ENCODE results near the gene SENP6.
"Not testable (repeated sequence)": the region's sequence is repeated elsewhere in the genome, so short reads cannot be mapped to it uniquely, and the experiment has no call there.

SENP6 gene

DNA sequence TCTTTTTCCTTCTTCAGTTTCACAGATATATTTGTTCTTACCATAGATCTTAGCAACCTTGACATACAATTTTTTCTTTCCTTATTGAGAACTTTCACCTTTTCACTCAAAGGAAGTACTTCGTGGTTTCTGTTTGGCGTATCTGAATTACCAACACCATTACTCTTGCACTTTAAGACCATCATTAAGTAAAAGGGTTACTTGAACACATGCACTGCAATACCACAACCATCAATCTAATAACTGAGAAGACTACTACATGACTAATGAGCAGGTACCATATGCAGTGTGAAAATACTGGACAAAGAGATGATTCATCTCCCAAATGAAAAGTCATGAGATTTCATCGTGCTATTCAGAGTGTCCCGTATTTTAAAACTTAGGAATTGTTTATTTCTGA, 21.7 kb upstream of the SENP6 start:
- H3K36me3 ChIP-seq (ENCODE audit: insufficient read depth, low read length) = no peaks in the 10 kb centered on the region
- H3K79me2 ChIP-seq (ENCODE audit: control insufficient read depth, insufficient read depth, low read length, unreplicated experiment) = no peaks in the 10 kb centered on the region
- no peak overlapping the region for H3K4me3 ChIP-seq (ENCODE audit: low read depth, low read length)
- H2AFZ ChIP-seq (ENCODE audit: low read length, unreplicated experiment) = no peak overlapping the region
- H3K27ac ChIP-seq (ENCODE audit: low read depth, low read length) = no peak overlapping the region
- no peaks in the 10 kb centered on the region for H3K27me3 ChIP-seq (ENCODE audit: insufficient read depth, low read length)
- no peaks in the 10 kb centered on the region for H3K4me1 ChIP-seq (ENCODE audit: control insufficient read depth, insufficient read depth, low read length, unreplicated experiment)

DNA sequence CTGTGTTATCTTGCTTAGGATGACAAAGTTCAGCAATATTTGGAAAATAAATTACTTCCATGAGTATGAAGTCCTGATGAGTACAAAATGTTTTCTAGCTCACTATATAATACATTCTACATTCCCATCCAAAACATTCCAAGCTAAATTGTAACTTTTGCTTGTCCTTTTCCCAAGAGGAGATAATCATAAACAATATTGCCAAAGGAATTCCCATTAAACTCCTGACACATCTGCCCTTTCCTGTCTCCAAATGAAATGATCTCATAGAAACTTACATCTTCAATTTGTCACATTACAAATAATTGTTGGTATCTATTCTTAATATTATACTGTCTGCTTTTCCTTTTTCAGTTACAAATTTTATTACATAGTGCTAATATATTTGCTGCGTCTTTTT, 20.4 kb upstream of the SENP6 start:
- no peaks in the 10 kb centered on the region for H3K79me2 ChIP-seq (ENCODE audit: control insufficient read depth, insufficient read depth, low read length, unreplicated experiment)
- H3K27ac ChIP-seq (ENCODE audit: low read depth, low read length) = no peak overlapping the region
- no peak overlapping the region for H3K4me3 ChIP-seq (ENCODE audit: low read depth, low read length)
- H3K27me3 ChIP-seq (ENCODE audit: insufficient read depth, low read length) = no peaks in the 10 kb centered on the region
- no peaks in the 10 kb centered on the region for H3K4me1 ChIP-seq (ENCODE audit: control insufficient read depth, insufficient read depth, low read length, unreplicated experiment)
- H3K36me3 ChIP-seq (ENCODE audit: insufficient read depth, low read length) = no peaks in the 10 kb centered on the region
- no peak overlapping the region for H2AFZ ChIP-seq (ENCODE audit: low read length, unreplicated experiment)

DNA sequence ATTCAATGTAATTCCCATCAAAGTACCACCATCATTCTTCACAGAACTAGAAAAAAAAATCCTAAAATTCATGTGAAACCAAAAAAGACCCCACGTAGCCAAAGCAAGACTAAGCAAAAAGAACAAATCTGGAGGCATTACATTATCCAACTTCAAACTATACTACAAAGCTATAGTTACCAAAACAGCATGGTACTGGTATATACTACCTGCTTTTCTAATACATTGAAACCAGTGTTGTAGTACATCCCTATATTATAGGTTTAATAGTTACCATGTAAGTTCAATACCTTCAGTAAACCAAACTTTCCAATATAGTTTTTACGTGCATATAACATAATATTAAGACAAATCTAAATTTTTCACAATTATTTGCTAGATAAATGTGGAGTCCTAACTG, 17.1 kb upstream of the SENP6 start:
- not testable (repeated sequence) for H3K36me3 ChIP-seq (ENCODE audit: insufficient read depth, low read length); H3K4me1 ChIP-seq (ENCODE audit: control insufficient read depth, insufficient read depth, low read length, unreplicated experiment); H2AFZ ChIP-seq (ENCODE audit: low read length, unreplicated experiment); H3K4me3 ChIP-seq (ENCODE audit: low read depth, low read length); H3K27me3 ChIP-seq (ENCODE audit: insufficient read depth, low read length); H3K27ac ChIP-seq (ENCODE audit: low read depth, low read length); H3K79me2 ChIP-seq (ENCODE audit: control insufficient read depth, insufficient read depth, low read length, unreplicated experiment)

DNA sequence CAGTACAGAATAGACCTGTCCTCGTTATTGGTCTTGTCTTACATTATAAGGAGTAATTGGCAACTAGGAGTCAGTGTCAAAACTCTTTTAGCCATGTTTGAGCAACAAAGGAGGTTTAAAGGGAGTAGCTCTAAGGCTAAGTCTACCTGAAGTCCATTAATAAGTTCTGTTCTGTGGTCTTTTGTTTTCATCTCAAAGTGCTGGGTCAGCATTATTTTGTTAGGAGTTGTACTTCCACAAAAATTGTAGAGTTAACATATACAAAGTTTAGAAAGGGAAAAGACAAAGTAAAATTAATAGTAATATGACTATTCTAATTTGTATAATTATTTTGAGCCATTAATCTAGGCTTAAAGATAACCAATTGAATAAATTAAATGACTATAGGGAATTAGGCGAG, 12.7 kb upstream of the SENP6 start:
- no peaks in the 10 kb centered on the region for H3K27me3 ChIP-seq (ENCODE audit: insufficient read depth, low read length)
- H3K36me3 ChIP-seq (ENCODE audit: insufficient read depth, low read length) = no peaks in the 10 kb centered on the region
- H2AFZ ChIP-seq (ENCODE audit: low read length, unreplicated experiment) = no peak overlapping the region
- H3K4me1 ChIP-seq (ENCODE audit: control insufficient read depth, insufficient read depth, low read length, unreplicated experiment) = no peaks in the 10 kb centered on the region
- no peak overlapping the region for H3K4me3 ChIP-seq (ENCODE audit: low read depth, low read length)
- no peaks in the 10 kb centered on the region for H3K79me2 ChIP-seq (ENCODE audit: control insufficient read depth, insufficient read depth, low read length, unreplicated experiment)
- H3K27ac ChIP-seq (ENCODE audit: low read depth, low read length) = no peak overlapping the region

DNA sequence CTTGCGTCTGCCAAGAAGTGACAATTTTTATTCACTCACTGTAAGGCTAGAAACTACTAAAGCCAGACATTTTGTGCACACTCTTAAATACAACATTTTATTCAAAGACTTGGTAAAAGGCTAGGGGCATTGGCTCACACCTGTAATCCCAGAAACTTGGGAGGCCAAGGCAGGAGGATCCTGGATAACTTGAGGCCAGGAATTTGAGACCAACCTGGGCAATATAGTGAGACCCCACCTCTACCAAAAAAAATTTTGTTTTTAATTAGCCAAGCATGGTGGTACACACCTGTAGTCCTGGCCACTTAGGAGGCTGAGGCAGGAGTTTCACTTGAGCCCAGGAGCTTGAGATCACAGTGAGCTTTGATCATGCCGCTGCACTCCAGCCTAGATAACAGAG, 11.3 kb upstream of the SENP6 start:
- no peak overlapping the region for H2AFZ ChIP-seq (ENCODE audit: low read length, unreplicated experiment)
- H3K4me1 ChIP-seq (ENCODE audit: control insufficient read depth, insufficient read depth, low read length, unreplicated experiment) = no peaks in the 10 kb centered on the region
- H3K27ac ChIP-seq (ENCODE audit: low read depth, low read length) = no peak overlapping the region
- no peaks in the 10 kb centered on the region for H3K79me2 ChIP-seq (ENCODE audit: control insufficient read depth, insufficient read depth, low read length, unreplicated experiment)
- no peaks in the 10 kb centered on the region for H3K36me3 ChIP-seq (ENCODE audit: insufficient read depth, low read length)
- no peak overlapping the region for H3K4me3 ChIP-seq (ENCODE audit: low read depth, low read length)
- H3K27me3 ChIP-seq (ENCODE audit: insufficient read depth, low read length) = no peaks in the 10 kb centered on the region

DNA sequence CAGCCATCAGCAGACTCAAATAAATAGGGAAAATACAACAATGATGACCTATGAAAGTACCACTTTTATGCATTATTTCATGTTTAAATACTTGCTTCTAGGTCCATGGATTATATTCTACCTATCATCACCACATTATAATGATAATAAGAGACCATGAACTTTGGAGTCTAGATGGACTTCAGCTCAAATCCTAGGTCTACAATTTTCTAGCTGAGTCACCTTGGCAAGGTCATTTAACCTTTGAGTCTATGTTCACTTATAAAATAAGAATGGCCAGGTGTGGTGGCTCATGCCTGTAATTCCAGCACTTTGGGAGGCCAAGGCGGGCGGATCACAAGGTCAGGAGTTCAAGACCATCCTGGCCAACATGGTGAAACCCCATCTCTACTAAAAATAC, 5.3 kb upstream of the SENP6 start:
- H3K79me2 ChIP-seq (ENCODE audit: control insufficient read depth, insufficient read depth, low read length, unreplicated experiment); H2AFZ ChIP-seq (ENCODE audit: low read length, unreplicated experiment); H3K27me3 ChIP-seq (ENCODE audit: insufficient read depth, low read length); H3K4me1 ChIP-seq (ENCODE audit: control insufficient read depth, insufficient read depth, low read length, unreplicated experiment); H3K36me3 ChIP-seq (ENCODE audit: insufficient read depth, low read length); H3K4me3 ChIP-seq (ENCODE audit: low read depth, low read length); H3K27ac ChIP-seq (ENCODE audit: low read depth, low read length): not testable (repeated sequence)

DNA sequence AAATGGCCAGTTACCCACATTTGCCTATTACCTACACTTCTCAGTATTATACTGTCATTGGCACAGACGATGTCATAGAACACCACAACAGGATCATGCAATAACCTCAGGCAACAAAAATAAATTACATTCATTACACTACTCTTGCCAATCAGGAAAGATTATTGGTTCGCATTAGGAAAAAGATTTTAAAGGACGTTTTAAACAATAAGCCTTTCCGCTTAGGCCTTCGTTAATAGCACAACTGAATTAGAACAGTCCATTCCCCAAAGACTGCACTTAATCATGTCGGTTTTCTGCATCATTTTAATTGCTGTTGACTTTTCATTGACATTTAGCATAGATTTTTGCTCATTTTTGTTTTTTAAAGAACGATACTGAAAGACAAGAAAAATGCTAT, 912 bp upstream of the SENP6 start:
- Histone ChIP-seq H3K4me3 (ENCODE audit: low read depth, low read length) (peak overlapping the region; percentile 91), H3K36me3 (ENCODE audit: insufficient read depth, low read length) (no peaks in the 10 kb centered on the region), H3K27me3 (ENCODE audit: insufficient read depth, low read length) (no peaks in the 10 kb centered on the region), H3K79me2 (ENCODE audit: control insufficient read depth, insufficient read depth, low read length, unreplicated experiment) (peaks cover 49% of the 10 kb centered on the region), H2AFZ (ENCODE audit: low read length, unreplicated experiment) (peak overlapping the region; percentile 92), H3K4me1 (ENCODE audit: control insufficient read depth, insufficient read depth, low read length, unreplicated experiment) (peaks cover 14% of the 10 kb centered on the region), H3K27ac (ENCODE audit: low read depth, low read length) (peak overlapping the region; percentile 85; the same call in 1 of the 2 replicates)

DNA sequence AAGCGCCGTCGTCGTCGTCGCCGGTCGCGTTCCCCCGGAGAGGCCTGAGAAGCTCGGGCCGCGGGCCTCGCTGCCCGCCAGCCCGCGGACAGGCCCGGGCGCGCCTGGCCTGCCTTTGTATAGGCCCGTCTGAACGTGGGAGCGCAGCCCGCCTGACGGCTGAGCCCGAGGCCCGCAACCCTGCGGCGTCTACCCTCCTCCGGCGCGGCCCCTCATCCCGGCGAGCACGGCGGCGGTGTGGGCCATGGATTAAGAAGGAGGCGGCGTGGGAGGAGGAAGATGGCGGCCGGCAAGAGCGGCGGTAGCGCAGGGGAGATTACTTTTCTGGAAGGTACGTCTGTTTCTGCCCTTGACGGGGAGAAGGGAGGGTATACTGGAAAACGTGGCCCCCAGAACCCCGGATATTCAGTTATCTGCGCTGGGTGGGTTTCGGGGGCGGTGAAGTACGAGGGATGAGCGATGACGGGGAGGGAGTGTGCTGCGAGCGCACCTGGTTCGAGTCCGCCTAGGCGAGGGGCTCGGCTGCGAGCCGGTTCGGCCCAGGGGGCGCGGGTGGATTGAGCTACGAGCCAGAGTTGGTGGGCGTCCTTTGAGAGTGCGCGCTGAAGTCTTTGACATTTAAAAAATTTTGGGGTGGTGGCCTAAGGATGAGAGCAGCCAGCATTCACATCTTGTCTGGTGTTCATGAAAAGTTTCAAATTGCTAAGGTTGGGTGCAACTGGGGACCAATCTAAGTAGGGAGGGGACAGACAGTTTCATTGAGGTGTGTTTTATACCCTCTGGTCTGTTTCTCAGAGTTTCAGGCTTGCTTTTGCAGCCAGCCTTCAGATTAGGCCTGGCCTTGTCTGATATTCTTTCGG, 796 bp downstream of the SENP6 start:
- peaks cover 66% of the 10 kb centered on the region for H3K79me2 ChIP-seq (ENCODE audit: control insufficient read depth, insufficient read depth, low read length, unreplicated experiment)
- H3K36me3 ChIP-seq (ENCODE audit: insufficient read depth, low read length) = no peaks in the 10 kb centered on the region
- H3K4me1 ChIP-seq (ENCODE audit: control insufficient read depth, insufficient read depth, low read length, unreplicated experiment) = peaks cover 14% of the 10 kb centered on the region
- peak overlapping the region; percentile 85 for H3K27ac ChIP-seq (ENCODE audit: low read depth, low read length)
- peak overlapping the region; percentile 93 for H2AFZ ChIP-seq (ENCODE audit: low read length, unreplicated experiment)
- H3K27me3 ChIP-seq (ENCODE audit: insufficient read depth, low read length) = no peaks in the 10 kb centered on the region
- H3K4me3 ChIP-seq (ENCODE audit: low read depth, low read length) = peak overlapping the region; percentile 91

DNA sequence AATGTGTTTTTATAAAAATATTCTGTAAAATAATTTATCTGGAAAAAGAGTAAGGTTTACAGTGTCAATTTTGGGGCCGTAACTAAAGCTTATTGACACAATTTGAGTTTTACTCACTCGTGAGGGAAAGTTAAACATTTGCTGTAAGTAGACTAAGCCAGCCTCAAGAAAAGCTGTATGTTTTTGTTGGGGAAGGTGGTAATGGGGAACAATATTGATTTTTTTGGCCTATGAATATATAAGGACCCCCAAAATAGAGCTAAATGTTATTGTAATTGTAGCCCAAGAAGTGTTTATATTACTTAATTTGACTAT, 1.4 kb downstream of the SENP6 start:
- H3K27ac ChIP-seq (ENCODE audit: low read depth, low read length) = 0 out of 2 replicates have a peak overlapping the region, but pooled peaks have one; percentile 85
- no peaks in the 10 kb centered on the region for H3K36me3 ChIP-seq (ENCODE audit: insufficient read depth, low read length)
- H3K4me1 ChIP-seq (ENCODE audit: control insufficient read depth, insufficient read depth, low read length, unreplicated experiment) = peaks cover 14% of the 10 kb centered on the region
- peak overlapping the region; percentile 91 for H3K4me3 ChIP-seq (ENCODE audit: low read depth, low read length)
- H3K27me3 ChIP-seq (ENCODE audit: insufficient read depth, low read length) = no peaks in the 10 kb centered on the region
- H2AFZ ChIP-seq (ENCODE audit: low read length, unreplicated experiment) = no peak overlapping the region
- peaks cover 72% of the 10 kb centered on the region for H3K79me2 ChIP-seq (ENCODE audit: control insufficient read depth, insufficient read depth, low read length, unreplicated experiment)

DNA sequence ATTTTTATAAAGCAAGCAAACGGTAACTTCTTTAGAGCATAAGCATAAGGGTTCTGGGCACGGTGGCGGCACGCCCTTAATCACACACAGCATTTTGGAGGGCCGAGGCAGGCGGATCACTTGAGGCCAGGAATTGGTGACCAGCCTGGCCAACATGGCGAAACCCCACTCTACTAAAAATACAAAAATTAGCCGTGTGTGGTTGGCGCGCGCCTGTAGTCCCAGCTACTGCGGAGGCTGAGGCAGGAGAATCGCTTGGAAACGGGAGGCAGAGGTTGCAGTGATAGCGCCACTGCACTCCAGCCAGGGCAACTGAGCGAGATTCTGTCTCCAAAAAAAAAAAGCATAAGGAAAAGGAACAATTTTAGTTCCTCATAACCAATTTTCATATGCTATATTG, 2.6 kb downstream of the SENP6 start:
- H2AFZ ChIP-seq (ENCODE audit: low read length, unreplicated experiment) = no peak overlapping the region
- no peak overlapping the region for H3K27ac ChIP-seq (ENCODE audit: low read depth, low read length)
- H3K4me3 ChIP-seq (ENCODE audit: low read depth, low read length) = peak overlapping the region; percentile 91
- peaks cover 20% of the 10 kb centered on the region for H3K4me1 ChIP-seq (ENCODE audit: control insufficient read depth, insufficient read depth, low read length, unreplicated experiment)
- H3K27me3 ChIP-seq (ENCODE audit: insufficient read depth, low read length) = no peaks in the 10 kb centered on the region
- H3K36me3 ChIP-seq (ENCODE audit: insufficient read depth, low read length) = no peaks in the 10 kb centered on the region
- H3K79me2 ChIP-seq (ENCODE audit: control insufficient read depth, insufficient read depth, low read length, unreplicated experiment) = peaks cover 84% of the 10 kb centered on the region

DNA sequence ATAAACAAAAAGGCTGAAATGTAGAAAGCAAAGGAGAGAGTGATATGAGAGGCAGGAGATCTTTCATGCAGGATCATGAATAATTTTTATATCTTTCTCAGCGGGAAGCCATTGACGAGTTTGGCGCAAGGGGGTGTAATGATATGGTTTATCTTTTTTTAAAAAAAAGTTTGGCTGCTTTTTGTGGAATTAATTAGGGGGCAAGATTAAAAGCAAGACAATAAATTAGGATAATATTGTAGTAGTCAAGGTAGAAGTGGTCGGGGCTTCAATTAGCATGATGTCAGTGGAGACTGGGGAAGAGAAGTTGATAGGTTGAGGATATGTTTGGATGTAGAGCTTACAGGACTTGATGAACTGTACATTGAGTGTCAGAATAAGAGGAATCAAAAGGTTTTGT, 4.0 kb downstream of the SENP6 start:
- H2AFZ ChIP-seq (ENCODE audit: low read length, unreplicated experiment) = no peak overlapping the region
- no peaks in the 10 kb centered on the region for H3K36me3 ChIP-seq (ENCODE audit: insufficient read depth, low read length)
- H3K4me3 ChIP-seq (ENCODE audit: low read depth, low read length) = no peak overlapping the region
- H3K27me3 ChIP-seq (ENCODE audit: insufficient read depth, low read length) = no peaks in the 10 kb centered on the region
- H3K4me1 ChIP-seq (ENCODE audit: control insufficient read depth, insufficient read depth, low read length, unreplicated experiment) = peaks cover 31% of the 10 kb centered on the region
- no peak overlapping the region for H3K27ac ChIP-seq (ENCODE audit: low read depth, low read length)
- H3K79me2 ChIP-seq (ENCODE audit: control insufficient read depth, insufficient read depth, low read length, unreplicated experiment) = peaks cover 96% of the 10 kb centered on the region

Measured in ACC112 (cell line).